ENCODE results near the gene U2AF2. TPM values are rescaled to one million over a fixed set of nuclear protein-coding genes. Genes with fewer than 3 reads are reported as not detected.

The U2AF2 gene
- total and polyA plus RNA-seq, 2 of the 8 experiments (the other 6 are each of a cell fraction or from before 2014, with no cell fraction given) = 162 to 252 TPM

GRCh38 chr19:55650602-55651230 lies 4.1 kb upstream of the U2AF2 start (continued):
- TF ChIP-seq, protein P1, sequence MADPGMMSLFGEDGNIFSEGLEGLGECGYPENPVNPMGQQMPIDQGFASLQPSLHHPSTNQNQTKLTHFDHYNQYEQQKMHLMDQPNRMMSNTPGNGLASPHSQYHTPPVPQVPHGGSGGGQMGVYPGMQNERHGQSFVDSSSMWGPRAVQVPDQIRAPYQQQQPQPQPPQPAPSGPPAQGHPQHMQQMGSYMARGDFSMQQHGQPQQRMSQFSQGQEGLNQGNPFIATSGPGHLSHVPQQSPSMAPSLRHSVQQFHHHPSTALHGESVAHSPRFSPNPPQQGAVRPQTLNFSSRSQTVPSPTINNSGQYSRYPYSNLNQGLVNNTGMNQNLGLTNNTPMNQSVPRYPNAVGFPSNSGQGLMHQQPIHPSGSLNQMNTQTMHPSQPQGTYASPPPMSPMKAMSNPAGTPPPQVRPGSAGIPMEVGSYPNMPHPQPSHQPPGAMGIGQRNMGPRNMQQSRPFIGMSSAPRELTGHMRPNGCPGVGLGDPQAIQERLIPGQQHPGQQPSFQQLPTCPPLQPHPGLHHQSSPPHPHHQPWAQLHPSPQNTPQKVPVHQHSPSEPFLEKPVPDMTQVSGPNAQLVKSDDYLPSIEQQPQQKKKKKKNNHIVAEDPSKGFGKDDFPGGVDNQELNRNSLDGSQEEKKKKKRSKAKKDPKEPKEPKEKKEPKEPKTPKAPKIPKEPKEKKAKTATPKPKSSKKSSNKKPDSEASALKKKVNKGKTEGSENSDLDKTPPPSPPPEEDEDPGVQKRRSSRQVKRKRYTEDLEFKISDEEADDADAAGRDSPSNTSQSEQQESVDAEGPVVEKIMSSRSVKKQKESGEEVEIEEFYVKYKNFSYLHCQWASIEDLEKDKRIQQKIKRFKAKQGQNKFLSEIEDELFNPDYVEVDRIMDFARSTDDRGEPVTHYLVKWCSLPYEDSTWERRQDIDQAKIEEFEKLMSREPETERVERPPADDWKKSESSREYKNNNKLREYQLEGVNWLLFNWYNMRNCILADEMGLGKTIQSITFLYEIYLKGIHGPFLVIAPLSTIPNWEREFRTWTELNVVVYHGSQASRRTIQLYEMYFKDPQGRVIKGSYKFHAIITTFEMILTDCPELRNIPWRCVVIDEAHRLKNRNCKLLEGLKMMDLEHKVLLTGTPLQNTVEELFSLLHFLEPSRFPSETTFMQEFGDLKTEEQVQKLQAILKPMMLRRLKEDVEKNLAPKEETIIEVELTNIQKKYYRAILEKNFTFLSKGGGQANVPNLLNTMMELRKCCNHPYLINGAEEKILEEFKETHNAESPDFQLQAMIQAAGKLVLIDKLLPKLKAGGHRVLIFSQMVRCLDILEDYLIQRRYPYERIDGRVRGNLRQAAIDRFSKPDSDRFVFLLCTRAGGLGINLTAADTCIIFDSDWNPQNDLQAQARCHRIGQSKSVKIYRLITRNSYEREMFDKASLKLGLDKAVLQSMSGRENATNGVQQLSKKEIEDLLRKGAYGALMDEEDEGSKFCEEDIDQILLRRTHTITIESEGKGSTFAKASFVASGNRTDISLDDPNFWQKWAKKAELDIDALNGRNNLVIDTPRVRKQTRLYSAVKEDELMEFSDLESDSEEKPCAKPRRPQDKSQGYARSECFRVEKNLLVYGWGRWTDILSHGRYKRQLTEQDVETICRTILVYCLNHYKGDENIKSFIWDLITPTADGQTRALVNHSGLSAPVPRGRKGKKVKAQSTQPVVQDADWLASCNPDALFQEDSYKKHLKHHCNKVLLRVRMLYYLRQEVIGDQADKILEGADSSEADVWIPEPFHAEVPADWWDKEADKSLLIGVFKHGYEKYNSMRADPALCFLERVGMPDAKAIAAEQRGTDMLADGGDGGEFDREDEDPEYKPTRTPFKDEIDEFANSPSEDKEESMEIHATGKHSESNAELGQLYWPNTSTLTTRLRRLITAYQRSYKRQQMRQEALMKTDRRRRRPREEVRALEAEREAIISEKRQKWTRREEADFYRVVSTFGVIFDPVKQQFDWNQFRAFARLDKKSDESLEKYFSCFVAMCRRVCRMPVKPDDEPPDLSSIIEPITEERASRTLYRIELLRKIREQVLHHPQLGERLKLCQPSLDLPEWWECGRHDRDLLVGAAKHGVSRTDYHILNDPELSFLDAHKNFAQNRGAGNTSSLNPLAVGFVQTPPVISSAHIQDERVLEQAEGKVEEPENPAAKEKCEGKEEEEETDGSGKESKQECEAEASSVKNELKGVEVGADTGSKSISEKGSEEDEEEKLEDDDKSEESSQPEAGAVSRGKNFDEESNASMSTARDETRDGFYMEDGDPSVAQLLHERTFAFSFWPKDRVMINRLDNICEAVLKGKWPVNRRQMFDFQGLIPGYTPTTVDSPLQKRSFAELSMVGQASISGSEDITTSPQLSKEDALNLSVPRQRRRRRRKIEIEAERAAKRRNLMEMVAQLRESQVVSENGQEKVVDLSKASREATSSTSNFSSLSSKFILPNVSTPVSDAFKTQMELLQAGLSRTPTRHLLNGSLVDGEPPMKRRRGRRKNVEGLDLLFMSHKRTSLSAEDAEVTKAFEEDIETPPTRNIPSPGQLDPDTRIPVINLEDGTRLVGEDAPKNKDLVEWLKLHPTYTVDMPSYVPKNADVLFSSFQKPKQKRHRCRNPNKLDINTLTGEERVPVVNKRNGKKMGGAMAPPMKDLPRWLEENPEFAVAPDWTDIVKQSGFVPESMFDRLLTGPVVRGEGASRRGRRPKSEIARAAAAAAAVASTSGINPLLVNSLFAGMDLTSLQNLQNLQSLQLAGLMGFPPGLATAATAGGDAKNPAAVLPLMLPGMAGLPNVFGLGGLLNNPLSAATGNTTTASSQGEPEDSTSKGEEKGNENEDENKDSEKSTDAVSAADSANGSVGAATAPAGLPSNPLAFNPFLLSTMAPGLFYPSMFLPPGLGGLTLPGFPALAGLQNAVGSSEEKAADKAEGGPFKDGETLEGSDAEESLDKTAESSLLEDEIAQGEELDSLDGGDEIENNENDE (IDR thresholded peaks at IDR 0.05; ENCODE audit: insufficient replicate concordance, low read length) = no peak
- TF ChIP-seq ASH2L (IDR thresholded peaks at IDR 0.05; ENCODE audit: low read length) (no peak), TCF12 (IDR thresholded peaks at IDR 0.05; ENCODE audit: low read depth, low read length) (no peak)

Data from H1 (cell line).